ENCODE measurements around the gene SINHCAF.

SINHCAF gene

DNA sequence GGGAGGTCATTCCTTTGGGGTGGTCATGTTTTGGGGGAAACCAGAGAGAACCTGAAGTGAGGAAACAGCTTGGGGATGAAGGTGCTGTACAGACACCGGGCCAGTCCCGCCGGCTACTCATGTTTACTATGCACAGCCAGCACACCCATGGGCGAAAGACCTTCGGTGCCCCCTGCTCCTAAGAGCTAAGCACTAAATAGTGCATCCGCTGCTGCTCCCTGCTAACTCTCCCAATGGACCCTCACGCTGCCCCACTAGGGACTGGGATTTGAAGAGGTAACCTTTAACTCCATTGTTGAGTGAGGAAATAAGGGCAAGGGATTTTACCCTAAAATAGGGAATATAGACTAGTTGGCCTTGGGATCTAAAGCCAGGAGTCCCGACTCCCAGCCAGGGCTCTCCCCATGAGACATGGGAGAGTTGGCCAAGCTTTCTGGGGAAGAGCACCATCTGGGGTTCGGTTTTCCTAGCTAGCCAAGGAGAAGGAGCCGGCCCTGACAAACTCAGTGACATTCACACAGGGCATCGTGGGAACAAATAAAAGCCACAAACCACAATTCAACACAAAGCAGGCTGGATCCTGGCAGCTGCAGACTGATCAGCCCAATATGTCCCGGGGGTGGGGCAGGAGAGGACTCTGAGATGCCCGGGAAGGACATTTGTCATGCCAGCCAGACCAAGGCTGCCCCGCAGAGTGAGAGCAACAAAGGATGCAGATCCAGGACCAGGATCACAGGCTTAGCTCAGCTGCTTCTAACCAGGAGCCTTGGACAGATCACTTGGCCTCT lies 91.7 kb downstream of the SINHCAF start:
- no peaks in the 10 kb centered on the region for H4K20me1 ChIP-seq (ENCODE audit: insufficient read depth, low read length)
- H3K9me3 ChIP-seq (replicated peaks; ENCODE audit: insufficient read depth, low read length): no peaks in the 10 kb centered on the region
- no peaks in the 10 kb centered on the region for H3K9me2 ChIP-seq (replicated peaks; ENCODE audit: insufficient read depth, low read length)
- no peak overlapping the region for H3K9ac ChIP-seq (ENCODE audit: low read length)
- no peak overlapping the region for H2AFZ ChIP-seq (ENCODE audit: low read length)
- H3K36me3 ChIP-seq (replicated peaks; ENCODE audit: insufficient read depth, low read length): no peaks in the 10 kb centered on the region
- no peaks in the 10 kb centered on the region for H3K79me2 ChIP-seq (ENCODE audit: low read length)
- H3K27me3 ChIP-seq (replicated peaks; ENCODE audit: insufficient read depth, low read length): no peaks in the 10 kb centered on the region
- no peak overlapping the region for H3K4me3 ChIP-seq (ENCODE audit: low read length)
- no peak overlapping the region for H3K4me2 ChIP-seq (ENCODE audit: low read depth, low read length)
- no peak for DNase-seq
- no peak for TF ChIP-seq EZH2phosphoT487 (IDR thresholded peaks at IDR 0.05; ENCODE audit: low read length)
- TF ChIP-seq EZH2 (optimal IDR thresholded peaks at IDR 0.05; ENCODE audit: low read depth, low read length): no peak
- TF ChIP-seq, protein P1, sequence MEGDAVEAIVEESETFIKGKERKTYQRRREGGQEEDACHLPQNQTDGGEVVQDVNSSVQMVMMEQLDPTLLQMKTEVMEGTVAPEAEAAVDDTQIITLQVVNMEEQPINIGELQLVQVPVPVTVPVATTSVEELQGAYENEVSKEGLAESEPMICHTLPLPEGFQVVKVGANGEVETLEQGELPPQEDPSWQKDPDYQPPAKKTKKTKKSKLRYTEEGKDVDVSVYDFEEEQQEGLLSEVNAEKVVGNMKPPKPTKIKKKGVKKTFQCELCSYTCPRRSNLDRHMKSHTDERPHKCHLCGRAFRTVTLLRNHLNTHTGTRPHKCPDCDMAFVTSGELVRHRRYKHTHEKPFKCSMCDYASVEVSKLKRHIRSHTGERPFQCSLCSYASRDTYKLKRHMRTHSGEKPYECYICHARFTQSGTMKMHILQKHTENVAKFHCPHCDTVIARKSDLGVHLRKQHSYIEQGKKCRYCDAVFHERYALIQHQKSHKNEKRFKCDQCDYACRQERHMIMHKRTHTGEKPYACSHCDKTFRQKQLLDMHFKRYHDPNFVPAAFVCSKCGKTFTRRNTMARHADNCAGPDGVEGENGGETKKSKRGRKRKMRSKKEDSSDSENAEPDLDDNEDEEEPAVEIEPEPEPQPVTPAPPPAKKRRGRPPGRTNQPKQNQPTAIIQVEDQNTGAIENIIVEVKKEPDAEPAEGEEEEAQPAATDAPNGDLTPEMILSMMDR (IDR thresholded peaks at IDR 0.05; ENCODE audit: low read length): no peak
- H3K27ac ChIP-seq (ENCODE audit: low read length): no peak overlapping the region
- no peaks in the 10 kb centered on the region for H3K4me1 ChIP-seq (ENCODE audit: low read length)
- no peaks in the 10 kb centered on the region for H3F3A ChIP-seq (ENCODE audit: insufficient read depth, low read length)

DNA sequence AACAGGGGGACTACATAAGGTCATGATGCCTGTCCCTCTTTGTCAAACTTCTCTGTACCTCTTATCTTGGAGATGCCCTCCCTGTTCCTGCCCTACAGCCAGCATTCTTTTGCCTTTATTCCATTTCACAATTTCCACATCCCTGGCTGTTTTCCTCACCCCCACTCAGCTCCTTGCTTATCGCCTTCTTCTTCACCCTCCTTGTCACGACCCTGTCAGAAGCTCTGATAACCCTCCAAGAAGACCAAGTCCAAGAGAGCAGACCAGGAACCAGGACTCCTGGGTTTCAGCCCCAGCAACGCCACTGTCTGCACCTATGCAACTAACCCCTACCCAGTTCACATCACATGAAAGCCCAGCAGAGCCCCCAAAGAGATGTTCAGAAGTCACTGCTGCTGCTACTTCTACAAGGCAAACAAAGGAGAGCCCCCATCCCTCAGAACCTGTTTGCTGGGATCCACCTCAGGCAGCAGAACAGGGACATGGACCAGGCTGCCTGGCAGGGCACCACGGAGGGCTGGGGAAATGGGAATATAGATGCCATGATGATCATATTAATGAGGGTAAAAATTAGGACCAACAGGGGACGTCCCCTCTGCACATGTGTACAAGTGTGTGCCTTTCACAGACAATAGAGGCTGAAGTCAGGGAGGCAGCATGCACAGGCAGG lies 92.8 kb downstream of the SINHCAF start:
- Histone ChIP-seq H3K9ac (ENCODE audit: low read length) (no peak overlapping the region), H3K9me3 (replicated peaks; ENCODE audit: insufficient read depth, low read length) (no peaks in the 10 kb centered on the region), H3K36me3 (replicated peaks; ENCODE audit: insufficient read depth, low read length) (no peaks in the 10 kb centered on the region), H3K27ac (ENCODE audit: low read length) (no peak overlapping the region), H3K9me2 (replicated peaks; ENCODE audit: insufficient read depth, low read length) (no peaks in the 10 kb centered on the region), H3F3A (ENCODE audit: insufficient read depth, low read length) (no peaks in the 10 kb centered on the region), H3K79me2 (ENCODE audit: low read length) (no peaks in the 10 kb centered on the region), H3K27me3 (replicated peaks; ENCODE audit: insufficient read depth, low read length) (no peaks in the 10 kb centered on the region), H3K4me3 (ENCODE audit: low read length) (no peak overlapping the region), H2AFZ (ENCODE audit: low read length) (no peak overlapping the region), H3K4me1 (ENCODE audit: low read length) (no peaks in the 10 kb centered on the region), H4K20me1 (ENCODE audit: insufficient read depth, low read length) (no peaks in the 10 kb centered on the region), H3K4me2 (ENCODE audit: low read depth, low read length) (no peak overlapping the region)
- TF ChIP-seq, protein P1 (IDR thresholded peaks at IDR 0.05; ENCODE audit: low read length): no peak
- no peak for TF ChIP-seq EZH2 (optimal IDR thresholded peaks at IDR 0.05; ENCODE audit: low read depth, low read length)
- no peak for TF ChIP-seq EZH2phosphoT487 (IDR thresholded peaks at IDR 0.05; ENCODE audit: low read length)
- DNase-seq: no peak

DNA sequence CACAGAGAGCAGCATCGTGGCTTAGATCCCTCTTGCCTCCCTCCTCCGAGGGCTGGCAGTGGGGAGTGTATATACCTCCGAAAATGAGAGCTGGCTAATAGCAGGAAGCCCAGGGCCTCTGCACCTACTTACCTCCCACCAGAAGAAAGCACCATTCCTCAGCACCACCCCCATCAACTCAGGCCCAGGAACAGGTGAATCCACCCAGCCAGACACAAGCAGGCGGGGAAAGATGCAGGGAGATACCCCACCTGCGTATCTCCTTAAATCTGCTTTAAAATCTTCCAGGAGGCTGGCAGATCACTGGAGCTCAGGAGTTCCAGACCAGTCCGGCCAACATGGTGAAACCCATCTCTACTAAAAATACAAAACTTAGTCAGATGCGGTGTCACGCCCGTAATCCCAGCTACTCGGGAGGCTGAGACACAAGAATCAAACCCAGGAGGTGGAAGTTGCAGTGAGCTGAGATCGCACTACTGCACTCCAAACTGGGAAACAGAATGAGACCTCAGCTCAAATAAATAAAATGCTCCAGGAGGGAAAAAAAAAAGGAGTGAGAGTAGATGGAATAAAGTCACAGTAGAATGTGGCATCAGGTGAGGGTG lies 93.5 kb downstream of the SINHCAF start:
- no peak overlapping the region for H3K9ac ChIP-seq (ENCODE audit: low read length)
- no peaks in the 10 kb centered on the region for H3K79me2 ChIP-seq (ENCODE audit: low read length)
- H3K4me2 ChIP-seq (ENCODE audit: low read depth, low read length): no peak overlapping the region
- H3K4me1 ChIP-seq (ENCODE audit: low read length): no peaks in the 10 kb centered on the region
- H3K27me3 ChIP-seq (replicated peaks; ENCODE audit: insufficient read depth, low read length): no peaks in the 10 kb centered on the region
- no peaks in the 10 kb centered on the region for H3K9me3 ChIP-seq (replicated peaks; ENCODE audit: insufficient read depth, low read length)
- no peak overlapping the region for H3K4me3 ChIP-seq (ENCODE audit: low read length)
- no peaks in the 10 kb centered on the region for H3K36me3 ChIP-seq (replicated peaks; ENCODE audit: insufficient read depth, low read length)
- no peaks in the 10 kb centered on the region for H4K20me1 ChIP-seq (ENCODE audit: insufficient read depth, low read length)
- no peak overlapping the region for H3K27ac ChIP-seq (ENCODE audit: low read length)
- no peak overlapping the region for H2AFZ ChIP-seq (ENCODE audit: low read length)
- TF ChIP-seq, protein P1 (IDR thresholded peaks at IDR 0.05; ENCODE audit: low read length): no peak
- TF ChIP-seq EZH2phosphoT487 (IDR thresholded peaks at IDR 0.05; ENCODE audit: low read length): no peak
- no peak for TF ChIP-seq EZH2 (optimal IDR thresholded peaks at IDR 0.05; ENCODE audit: low read depth, low read length)
- H3K9me2 ChIP-seq (replicated peaks; ENCODE audit: insufficient read depth, low read length): no peaks in the 10 kb centered on the region
- no peak for DNase-seq
- H3F3A ChIP-seq (ENCODE audit: insufficient read depth, low read length): no peaks in the 10 kb centered on the region
